GM19328 (cell line): ENCODE data around the gene UBR4.
"Not testable (repeated sequence)": the region's sequence is repeated elsewhere in the genome, so short reads cannot be mapped to it uniquely, and the experiment has no call there.

ENCODE experiments used
- ATAC-seq: cut with Tn5 transposase; IDR thresholded peaks from one replicate; pipeline ENCODE4 v1.9.1; 2021; ENCODE audit warnings: mild to moderate bottlenecking, moderate library complexity; ENCODE audit not compliant: unreplicated experiment

UBR4 gene

GRCh38 chr1:19191811-19192210, 18.3 kb downstream of the UBR4 start:
- no peak for ATAC-seq

- no peak for ATAC-seq
These were observed 19.6 kb downstream of the UBR4 start for GRCh38 chr1:19190468-19190867.

- no peak for ATAC-seq
These were observed 20.8 kb downstream of the UBR4 start for GRCh38 chr1:19189270-19189669.

DNA sequence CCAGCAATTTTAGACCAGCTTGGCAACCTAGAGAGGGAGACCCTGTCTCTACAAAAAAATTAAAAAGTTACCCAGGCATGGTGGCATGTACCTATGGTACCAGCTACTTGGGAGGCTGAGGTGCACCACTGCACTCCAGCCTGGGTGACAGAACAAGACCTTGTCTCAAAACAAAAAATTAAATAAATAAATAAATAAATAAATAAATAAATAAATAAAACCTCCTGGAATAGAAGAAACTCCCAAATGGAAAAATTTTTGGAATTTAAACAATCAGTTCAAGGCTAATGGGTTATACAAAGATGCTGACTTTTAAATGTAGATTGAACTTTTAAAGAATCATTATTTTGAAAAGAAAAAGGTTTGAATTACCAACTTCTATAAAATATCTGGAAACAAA, 22.2 kb downstream of the UBR4 start:
- ATAC-seq = no peak

- ATAC-seq = no peak
These were observed 24.1 kb downstream of the UBR4 start for GRCh38 chr1:19186001-19186400.

- no peak for ATAC-seq
These were observed 27.8 kb downstream of the UBR4 start for GRCh38 chr1:19182223-19182622.

DNA sequence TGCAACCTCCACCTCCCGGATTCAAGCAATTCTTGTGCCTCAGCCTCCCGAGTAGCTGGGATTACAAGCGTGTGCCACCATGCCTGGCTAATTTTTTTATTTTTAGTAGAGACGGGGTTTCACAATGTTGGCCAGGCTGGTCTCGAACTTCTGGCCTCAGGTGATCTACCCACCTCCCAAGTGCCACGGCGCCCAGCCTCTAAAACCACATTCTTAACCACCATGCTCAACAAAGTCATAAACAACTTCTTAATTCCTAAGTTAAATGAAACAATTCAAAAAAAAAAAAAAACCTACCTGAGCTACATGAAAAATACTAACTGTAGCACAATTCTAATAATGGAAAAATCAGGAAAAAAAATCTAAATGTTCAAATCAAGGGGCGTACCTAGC, 29.8 kb downstream of the UBR4 start:
- not testable (repeated sequence) for ATAC-seq

GRCh38 chr1:19179597-19180264, 30.3 kb downstream of the UBR4 start:
- ATAC-seq = no peak

DNA sequence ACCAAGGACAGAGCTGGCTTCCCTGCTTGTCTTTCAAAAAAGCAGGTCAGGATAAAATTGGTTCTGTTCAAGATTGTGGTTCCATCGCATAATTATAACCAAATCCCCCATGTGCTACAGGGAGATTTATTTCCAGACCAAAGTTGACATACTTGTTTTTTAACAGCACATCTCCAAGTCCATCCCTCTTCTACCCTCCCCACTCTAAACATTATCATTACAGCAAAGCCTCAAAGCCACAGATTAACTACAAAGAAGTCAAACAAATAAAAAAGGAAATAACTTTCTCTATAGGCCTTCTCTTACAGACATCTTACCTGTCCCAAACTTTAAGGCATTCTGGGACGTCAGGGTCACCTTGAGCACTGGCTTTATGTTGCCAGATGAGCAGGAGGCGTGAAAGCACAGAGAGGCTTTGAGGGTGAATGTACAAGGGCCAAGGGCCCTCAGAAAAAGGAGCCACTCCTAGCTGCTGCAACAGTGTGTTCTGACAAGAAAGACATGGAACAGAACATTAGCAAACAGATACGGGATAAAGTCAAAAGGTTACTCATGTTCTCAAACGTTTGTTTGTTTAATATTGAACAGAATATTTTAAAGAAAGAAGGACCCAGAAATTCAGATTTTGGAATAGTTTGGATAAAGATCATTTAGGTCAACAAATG, 31.2 kb downstream of the UBR4 start:
- ATAC-seq = no peak

- no peak for ATAC-seq
These were observed 32.3 kb downstream of the UBR4 start for GRCh38 chr1:19177811-19178210.

- no peak for ATAC-seq
These were observed 40.4 kb downstream of the UBR4 start for GRCh38 chr1:19169642-19170041.

DNA sequence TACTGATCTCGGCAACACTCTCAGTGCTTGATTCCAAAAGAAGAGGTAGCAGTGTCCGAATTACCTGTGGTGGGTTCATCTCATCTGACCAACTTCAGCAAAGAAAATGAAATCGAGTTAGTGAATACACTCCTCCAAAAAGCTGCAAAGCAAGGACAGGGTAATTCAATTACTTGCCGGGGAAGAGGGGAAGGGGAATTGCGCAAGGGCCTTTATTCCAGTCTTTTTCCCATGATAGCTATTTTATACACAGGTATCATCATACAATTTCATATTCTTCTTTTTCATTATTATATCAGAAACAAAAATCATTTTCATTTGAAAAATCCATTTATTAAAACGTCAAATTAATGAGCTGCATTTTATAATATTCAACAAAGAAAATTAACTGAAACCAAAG, 42.9 kb downstream of the UBR4 start:
- ATAC-seq = no peak

DNA sequence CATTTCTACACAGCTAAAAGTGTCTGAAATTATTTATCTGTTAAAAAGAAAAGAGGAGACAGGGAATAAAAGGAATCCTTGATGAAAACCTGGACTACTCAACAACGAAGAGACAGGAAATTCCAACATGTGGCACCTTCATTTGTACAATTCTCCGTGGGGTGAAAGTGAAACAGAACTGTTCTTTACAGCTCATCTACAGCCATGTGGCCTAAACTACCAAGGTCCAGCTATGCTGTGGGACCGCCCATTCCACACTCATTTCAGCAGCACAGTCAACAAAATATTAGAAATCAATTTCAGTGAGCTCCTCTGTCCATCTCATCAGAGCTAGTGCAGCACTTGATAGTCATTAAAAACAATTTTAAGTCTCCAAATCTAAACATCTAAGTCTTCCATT, 44.0 kb downstream of the UBR4 start:
- no peak for ATAC-seq

DNA sequence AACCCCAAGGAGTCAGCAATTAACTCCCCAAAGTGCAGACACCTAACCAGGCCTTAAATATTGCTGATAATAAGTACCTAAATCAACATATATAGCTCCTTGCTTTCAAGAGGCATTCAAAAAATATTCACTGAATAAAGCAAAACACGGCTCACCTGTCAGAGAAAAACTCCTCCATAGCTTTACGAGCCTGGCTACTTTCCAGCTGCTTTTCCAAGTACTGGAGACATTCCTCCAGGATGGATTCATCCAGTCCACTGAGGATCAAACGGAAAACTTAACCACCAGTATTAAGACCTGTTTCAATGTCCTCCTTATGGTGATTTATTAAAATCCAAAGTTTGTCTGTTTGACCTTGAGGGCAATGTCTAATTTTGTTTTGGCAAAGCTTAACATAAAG, 44.6 kb downstream of the UBR4 start:
- no peak for ATAC-seq

DNA sequence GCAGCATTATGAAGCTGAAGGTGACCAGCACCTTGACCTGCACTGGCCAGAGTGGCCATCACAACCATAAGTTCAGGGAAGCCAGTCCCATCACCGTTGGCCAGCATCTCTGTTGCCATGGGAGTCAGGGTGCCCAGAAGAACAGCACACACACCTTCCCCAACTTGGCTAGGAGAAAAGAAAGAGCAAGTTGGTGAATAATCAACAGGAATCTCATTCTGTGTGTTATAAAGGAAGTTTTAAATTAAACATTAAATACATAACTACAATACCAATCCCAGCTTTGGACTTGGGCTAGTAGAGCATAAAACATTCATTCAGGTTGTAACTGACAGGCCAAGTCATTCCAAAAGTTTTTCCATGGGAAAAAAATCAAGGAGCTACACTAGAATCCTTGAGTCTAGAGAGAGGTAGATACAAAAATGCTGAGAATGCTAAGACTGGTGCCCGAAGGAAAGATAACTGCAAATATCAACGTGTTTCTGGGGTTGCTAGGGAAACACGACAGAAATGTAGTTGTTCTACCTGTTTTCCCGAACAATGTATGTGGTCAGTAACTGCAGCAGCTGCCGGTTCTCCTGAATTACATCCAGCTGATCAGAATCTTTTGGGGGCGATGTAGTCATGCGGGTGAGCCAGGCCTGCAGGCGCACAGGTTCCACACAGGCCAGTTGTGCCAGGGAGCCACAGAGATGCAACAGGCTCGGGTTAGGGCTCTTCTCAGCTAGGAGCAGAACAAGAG, 45.6 kb downstream of the UBR4 start:
- ATAC-seq = no peak

GRCh38 chr1:19163261-19163660, 46.8 kb downstream of the UBR4 start:
- ATAC-seq = no peak

DNA sequence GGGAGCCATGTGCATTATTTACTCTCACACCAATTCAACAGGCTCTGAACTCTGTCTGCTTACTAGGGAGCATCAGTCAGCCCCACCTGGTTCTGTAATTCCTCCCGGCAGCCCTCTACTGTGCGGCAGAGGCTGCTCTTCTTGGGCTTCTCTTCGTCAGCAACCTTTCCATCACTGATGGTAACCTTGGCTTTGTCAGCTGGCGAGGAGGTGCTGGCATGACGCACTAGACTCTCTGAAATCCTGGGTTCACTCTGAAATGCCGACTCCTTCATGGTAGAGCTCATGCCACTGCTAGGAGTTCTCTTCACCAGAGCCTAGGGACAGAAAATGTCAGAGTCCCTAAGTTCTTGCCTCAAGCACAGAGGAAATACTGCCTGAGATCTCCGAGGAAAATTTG, 49.2 kb downstream of the UBR4 start:
- no peak for ATAC-seq

GRCh38 chr1:19157653-19158052, 52.4 kb downstream of the UBR4 start:
- ATAC-seq = no peak

DNA sequence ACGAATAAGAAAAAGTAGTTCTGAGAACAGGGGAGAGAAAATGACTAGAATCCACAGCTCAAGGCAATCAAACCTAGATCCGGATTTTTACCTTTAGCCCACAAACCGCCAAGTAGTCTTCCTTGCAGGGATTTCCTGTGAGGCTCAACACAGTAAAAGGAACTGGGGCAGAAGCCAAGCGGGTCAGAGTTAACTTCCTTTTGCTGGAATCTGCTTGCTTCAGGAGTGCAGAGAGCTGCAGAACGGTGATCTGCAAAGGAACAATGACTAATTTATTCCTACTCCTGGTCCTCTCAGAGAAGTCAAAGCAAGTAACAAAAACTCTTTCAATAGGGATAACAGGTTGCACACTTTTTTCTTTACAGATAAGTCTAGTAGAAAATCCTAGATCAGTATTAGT, 53.4 kb downstream of the UBR4 start:
- ATAC-seq = no peak

DNA sequence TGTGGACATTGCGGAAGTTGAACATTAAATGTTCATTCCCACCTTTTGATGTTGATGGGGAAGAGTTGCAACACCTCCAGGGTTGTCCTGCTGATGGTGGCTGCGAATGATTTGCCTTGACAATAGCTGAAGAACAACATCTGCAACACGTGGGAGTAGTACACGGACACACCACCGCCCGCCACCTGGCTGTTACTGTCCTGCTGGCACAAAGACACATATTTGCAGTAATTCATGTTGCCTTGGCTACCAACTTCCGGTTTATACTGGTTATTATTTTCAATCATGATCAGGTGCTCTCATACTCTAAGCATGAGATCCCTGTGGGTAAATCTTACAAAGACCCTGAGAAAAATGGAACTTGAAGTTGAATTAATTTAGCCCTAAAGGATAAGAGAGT, 55.2 kb downstream of the UBR4 start:
- no peak for ATAC-seq

DNA sequence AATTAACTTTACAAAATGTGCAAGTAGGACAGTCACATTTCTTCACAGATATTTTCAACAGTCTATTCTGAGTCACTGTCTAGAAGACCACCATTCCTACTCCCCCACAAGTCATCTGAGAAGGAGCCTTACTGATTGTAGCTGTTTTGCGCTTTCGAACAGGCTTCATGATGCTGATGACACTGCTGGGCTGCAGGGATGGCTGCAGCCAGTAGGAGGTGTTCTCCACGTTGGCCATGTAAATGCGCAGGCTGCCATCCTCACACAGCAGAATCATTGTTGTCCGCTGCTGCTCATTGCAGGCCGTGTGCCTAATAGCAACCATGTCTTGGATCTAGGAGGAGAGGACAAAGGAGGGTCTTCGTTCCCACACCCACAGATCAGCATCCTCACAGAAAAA, 56.9 kb downstream of the UBR4 start:
- no peak for ATAC-seq

- ATAC-seq = no peak
These were observed 58.5 kb downstream of the UBR4 start for GRCh38 chr1:19151537-19151936.
